Colon (tissue), 2 donors: ENCODE data around the gene RPRD1A.
"Not testable (repeated sequence)": the region's sequence is repeated elsewhere in the genome, so short reads cannot be mapped to it uniquely, and the experiment has no call there.

ENCODE experiments used
- FAIRE-seq: peaks from 2 replicates; lab custom pipeline; 2012; peaks lifted over from hg19 to GRCh38; lab: Jason Lieb, UNC
- donor health status: control.
- donor health status: control.

The RPRD1A gene

GRCh38 chr18:36077764-36078163 lies 10.4 kb upstream of the RPRD1A start:
- not testable (repeated sequence) for FAIRE-seq

GRCh38 chr18:36075862-36076587 lies 8.7 kb upstream of the RPRD1A start:
- FAIRE-seq: no peak

- FAIRE-seq: no peak
Measured at GRCh38 chr18:36074435-36074834, 7.1 kb upstream of the RPRD1A start.

GRCh38 chr18:36073676-36074075 lies 6.3 kb upstream of the RPRD1A start:
- no peak for FAIRE-seq

GRCh38 chr18:36072406-36072805 lies 5.0 kb upstream of the RPRD1A start:
- FAIRE-seq: not testable (repeated sequence)

- no peak for FAIRE-seq
Measured at GRCh38 chr18:36066686-36067054, 689 bp downstream of the RPRD1A start.

- no peak for FAIRE-seq
Measured at GRCh38 chr18:36066001-36066400, 1.4 kb downstream of the RPRD1A start.

GRCh38 chr18:36064809-36065079 lies 2.6 kb downstream of the RPRD1A start:
- FAIRE-seq: not testable (repeated sequence)

GRCh38 chr18:36064027-36064808 lies 3.1 kb downstream of the RPRD1A start:
- no peak for FAIRE-seq

- FAIRE-seq: no peak
Measured at GRCh38 chr18:36058674-36059073, 8.7 kb downstream of the RPRD1A start.

- no peak for FAIRE-seq
Measured at GRCh38 chr18:36051760-36052159, 15.6 kb downstream of the RPRD1A start.

- no peak for FAIRE-seq
Measured at GRCh38 chr18:36050479-36050878, 16.9 kb downstream of the RPRD1A start.

- FAIRE-seq: no peak
Measured at GRCh38 chr18:36047521-36047920, 19.8 kb downstream of the RPRD1A start.

GRCh38 chr18:36046898-36047297 lies 20.5 kb downstream of the RPRD1A start:
- no peak for FAIRE-seq

GRCh38 chr18:36045241-36045991 lies 21.9 kb downstream of the RPRD1A start:
- no peak for FAIRE-seq

- no peak for FAIRE-seq
Measured at GRCh38 chr18:36043153-36043552, 24.2 kb downstream of the RPRD1A start.

GRCh38 chr18:36041146-36041545 lies 26.2 kb downstream of the RPRD1A start:
- FAIRE-seq: no peak

- no peak for FAIRE-seq
Measured at GRCh38 chr18:36038102-36038663, 29.2 kb downstream of the RPRD1A start.

GRCh38 chr18:36035253-36035652 lies 32.1 kb downstream of the RPRD1A start:
- FAIRE-seq: no peak

- FAIRE-seq: no peak
Measured at GRCh38 chr18:36034299-36034895, 33.0 kb downstream of the RPRD1A start.

- FAIRE-seq: no peak
Measured at GRCh38 chr18:36031903-36032302, 35.5 kb downstream of the RPRD1A start.

GRCh38 chr18:36031407-36031806 lies 36.0 kb downstream of the RPRD1A start:
- no peak for FAIRE-seq
